H54 (cell line): ENCODE measurements around the gene LTBP1.

Experiments used
- DNase-seq: peaks from one replicate; pipeline ENCODE4 v3.0.0; 2011; ENCODE audit warnings: low spot score, mixed read lengths; ENCODE audit not compliant: insufficient read length
- FAIRE-seq: peaks from 3 replicates; lab custom pipeline; 2011; peaks lifted over from hg19 to GRCh38; lab: Jason Lieb, UNC
- POLR2A ChIP-seq: IDR thresholded peaks from 2 replicates; pipeline ENCODE4 v1.6.1; 2011; ENCODE audit warnings: low read depth, mild to moderate bottlenecking, low read length

Gene LTBP1

GRCh38 chr2:32941944-32942690, 4.6 kb upstream of the LTBP1 start:
- DNase-seq (no peak), FAIRE-seq (no peak)
- no peak for TF ChIP-seq POLR2A

DNA sequence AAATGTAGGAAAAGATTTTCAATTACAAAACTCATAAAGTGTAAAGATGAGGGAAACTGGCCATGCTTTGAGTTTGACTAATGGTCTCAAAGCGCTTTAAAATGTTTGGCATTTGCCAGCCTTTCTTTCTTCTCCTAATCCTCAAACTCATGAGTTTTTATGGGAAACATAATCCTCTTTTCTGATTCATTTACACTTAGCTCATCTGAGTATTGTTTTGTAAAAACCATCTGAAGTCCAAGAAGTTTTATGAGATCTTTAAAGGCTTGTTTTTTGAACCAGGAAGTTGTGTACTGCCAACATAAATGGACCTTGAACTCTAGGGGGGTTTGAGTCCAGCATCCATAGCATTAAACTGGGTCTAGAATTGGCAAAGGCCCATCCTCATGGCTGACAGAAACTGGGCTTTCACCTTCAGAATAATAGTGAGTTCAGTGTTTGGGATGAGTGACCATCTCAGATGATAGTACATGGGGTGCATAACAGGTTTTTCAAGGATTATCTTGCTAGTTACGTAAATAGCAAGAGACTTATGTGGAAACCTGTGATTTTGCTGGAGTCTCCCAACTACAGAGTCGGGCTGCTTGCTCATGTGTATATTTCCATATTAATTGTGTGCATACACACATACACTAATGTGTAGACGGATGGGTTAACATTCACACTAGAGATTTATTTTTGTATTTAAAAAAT, 3.8 kb upstream of the LTBP1 start:
- TF ChIP-seq POLR2A = no peak
- no peak for FAIRE-seq
- DNase-seq = no peak

- no peak for TF ChIP-seq POLR2A
- FAIRE-seq (no peak), DNase-seq (no peak)
These were observed 1.5 kb upstream of the LTBP1 start for GRCh38 chr2:32945286-32945685.

GRCh38 chr2:32947076-32947483, 327 bp downstream of the LTBP1 start:
- DNase-seq (peak; percentile 25), FAIRE-seq (no peak)
- TF ChIP-seq POLR2A = no peak

DNA sequence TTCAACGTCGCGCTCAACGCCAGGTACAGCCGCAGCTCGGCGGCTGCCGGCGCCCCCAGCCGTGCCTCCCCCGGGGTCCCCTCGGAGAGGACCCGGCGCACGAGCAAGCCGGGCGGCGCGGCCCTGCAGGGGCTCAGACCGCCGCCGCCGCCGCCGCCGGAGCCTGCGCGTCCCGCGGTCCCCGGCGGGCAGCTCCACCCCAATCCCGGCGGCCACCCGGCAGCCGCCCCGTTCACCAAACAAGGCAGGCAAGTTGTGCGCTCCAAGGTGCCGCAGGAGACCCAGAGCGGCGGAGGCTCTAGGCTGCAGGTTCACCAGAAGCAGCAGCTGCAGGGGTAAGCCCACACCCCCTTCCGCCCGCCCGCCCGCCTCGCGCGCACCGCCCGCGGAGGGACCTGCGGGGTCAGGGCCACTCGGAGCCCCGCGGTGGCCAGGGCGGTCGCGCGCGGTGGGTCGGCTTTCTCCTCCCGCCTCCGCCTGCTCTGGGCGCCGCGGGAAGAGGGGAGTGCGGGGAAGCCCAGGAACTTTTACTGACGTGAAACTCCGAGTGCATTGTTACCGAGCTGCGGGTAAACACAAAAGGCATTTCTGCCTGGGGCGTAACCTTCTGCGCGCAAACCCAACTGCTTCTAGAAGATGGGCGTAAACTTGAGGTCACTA, 861 bp downstream of the LTBP1 start:
- DNase-seq (peak; percentile 44), FAIRE-seq (no peak)
- no peak for TF ChIP-seq POLR2A

- FAIRE-seq = no peak
- DNase-seq = no peak
- TF ChIP-seq POLR2A = no peak
These were observed 1.5 kb downstream of the LTBP1 start for GRCh38 chr2:32948266-32948665.

DNA sequence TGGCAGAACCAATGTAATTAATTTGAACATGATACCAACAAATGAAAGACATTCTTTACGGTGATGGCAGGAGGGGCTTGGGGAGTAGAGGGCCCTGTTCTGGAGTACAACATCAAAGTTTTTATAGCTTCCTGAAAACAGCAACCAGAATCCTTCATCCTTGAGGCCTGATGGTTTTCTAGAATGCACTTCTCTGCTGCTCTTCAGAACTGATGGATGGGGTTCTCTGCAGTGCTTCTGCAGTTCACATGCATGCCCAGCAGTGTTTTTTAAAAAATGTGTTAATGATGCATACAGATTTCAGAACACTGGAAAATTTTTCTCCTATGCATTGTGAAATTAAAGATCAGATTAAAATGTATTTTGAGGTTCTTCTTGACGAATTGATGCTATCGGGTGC, 2.5 kb downstream of the LTBP1 start:
- FAIRE-seq = no peak
- no peak for DNase-seq
- no peak for TF ChIP-seq POLR2A

- FAIRE-seq (no peak), DNase-seq (no peak)
- TF ChIP-seq POLR2A = no peak
These were observed 4.9 kb downstream of the LTBP1 start for GRCh38 chr2:32951672-32952071.

DNA sequence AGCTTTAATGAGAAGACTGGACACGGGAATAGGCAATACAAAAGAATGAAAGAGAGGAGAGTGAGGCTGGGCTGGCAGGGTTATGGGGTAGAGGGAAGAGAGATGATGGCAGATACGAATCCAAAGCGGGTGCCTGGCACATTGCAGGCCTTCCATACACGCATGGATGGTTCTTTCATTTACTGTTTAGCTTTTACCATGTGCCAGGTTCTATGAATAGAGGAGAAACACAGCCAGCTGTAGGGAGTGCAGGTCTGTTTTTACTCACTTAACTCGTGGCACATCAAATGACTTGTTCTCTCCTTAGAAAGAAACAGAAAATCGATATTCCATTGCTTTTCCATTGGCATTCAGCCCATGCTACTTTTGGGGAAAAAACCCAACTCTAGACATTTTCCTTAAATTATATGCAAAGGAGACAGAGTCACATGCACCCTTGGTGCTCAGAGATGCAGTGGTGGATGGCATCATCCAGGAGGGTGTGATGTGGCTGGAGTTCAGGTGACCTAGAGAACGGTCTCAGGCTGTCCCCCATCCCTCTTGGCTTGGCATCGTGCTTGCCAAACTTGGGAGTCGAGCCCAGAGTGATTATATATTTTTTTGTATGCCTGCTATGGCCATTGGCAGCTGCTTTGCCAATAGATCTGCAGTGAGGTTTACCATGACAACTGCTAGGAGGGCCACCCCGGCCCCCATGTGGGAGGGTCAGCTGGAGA, 6.2 kb downstream of the LTBP1 start:
- no peak for DNase-seq
- FAIRE-seq = no peak
- no peak for TF ChIP-seq POLR2A

- DNase-seq (no peak), FAIRE-seq (no peak)
- TF ChIP-seq POLR2A = no peak
These were observed 7.5 kb downstream of the LTBP1 start for GRCh38 chr2:32954206-32954605.

GRCh38 chr2:32958821-32959220, 12.1 kb downstream of the LTBP1 start:
- no peak for TF ChIP-seq POLR2A
- DNase-seq (no peak), FAIRE-seq (no peak)

DNA sequence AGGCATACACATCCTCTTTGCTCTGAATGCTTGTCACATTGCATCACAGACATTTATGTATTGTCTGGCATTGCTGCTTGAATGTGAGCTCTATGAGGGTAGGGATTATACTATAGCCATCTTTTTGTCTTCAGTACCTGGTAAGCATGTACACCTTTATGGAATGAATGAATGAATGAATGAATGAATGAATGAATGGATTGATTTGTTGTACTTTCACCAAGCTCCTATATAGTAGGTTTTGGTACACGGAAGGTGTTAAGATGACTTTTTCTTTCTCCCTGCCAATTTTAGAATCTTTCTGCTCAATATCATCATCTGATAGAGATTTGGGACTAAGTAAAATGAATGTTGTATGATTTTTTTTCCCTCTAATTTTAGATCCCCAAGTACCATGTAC, 13.5 kb downstream of the LTBP1 start:
- no peak for FAIRE-seq
- no peak for TF ChIP-seq POLR2A
- no peak for DNase-seq

DNA sequence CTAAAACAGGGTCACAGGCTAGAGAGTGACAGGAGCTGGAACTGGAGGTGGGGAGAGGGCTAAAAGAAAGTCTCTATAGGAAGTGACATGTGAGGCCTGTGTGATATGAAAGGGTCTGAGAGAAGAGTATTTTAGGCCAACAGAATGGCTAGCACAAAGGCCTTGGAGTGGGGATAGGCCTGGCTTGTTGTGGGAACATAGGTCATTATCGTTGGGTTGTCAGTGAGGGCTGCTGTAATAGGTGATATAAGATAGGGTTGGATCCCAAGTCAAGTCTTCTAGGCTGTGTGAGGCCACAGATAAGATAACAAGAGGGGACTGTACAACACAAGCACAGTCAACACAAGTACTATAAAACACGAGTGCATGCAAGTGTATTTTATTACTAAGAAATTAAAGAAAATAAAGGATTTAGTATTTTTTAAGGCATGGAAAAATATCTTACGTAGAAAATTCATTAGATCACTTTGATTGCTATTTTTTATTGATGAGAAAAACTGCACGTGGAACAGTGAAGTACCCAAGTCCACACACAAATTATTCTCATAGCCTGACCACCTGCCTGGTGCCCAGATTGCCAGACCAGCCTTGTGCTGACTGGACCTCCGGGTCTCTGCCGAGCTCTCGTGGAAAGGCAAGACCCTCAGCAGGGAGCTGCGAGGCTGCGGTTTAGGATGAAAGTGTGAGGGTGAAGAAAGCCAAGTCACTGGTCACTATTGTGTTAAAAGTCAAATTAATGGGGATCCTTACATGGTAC, 14.1 kb downstream of the LTBP1 start:
- no peak for FAIRE-seq
- no peak for TF ChIP-seq POLR2A
- DNase-seq = no peak
